ENCODE measurements around the gene NEK9. TPM values are rescaled to one million over a fixed set of nuclear protein-coding genes. Genes with fewer than 3 reads are reported as not detected.
A peak's percentile ranks its signal among the peaks of the same experiment; 100 is the strongest.

The NEK9 gene
- total RNA-seq, 1 experiment from 2014 or later, result 50.8 TPM

GRCh38 chr14:75126679-75127473, at the start of gene NEK9 (continued):
- peak; percentile 80 for TF ChIP-seq GABPB1 (CRISPR knock-in tag; IDR thresholded peaks at IDR 0.05)
- no peak for TF ChIP-seq ESRRA (CRISPR knock-in tag; IDR thresholded peaks at IDR 0.05; ENCODE audit: borderline replicate concordance)
- TF ChIP-seq HMGXB4 (CRISPR knock-in tag; IDR thresholded peaks at IDR 0.05), result peak; percentile 86
- TF ChIP-seq TEAD4 (CRISPR knock-in tag; IDR thresholded peaks at IDR 0.05), result no peak
- no peak for TF ChIP-seq ZNF425 (CRISPR knock-in tag; conservative IDR thresholded peaks at IDR 0.05)
- 0 out of 2 replicates have a peak, but pooled peaks have one; percentile 85 for TF ChIP-seq ZNF232 (CRISPR knock-in tag; IDR thresholded peaks at IDR 0.05)
- no peak for TF ChIP-seq IRF1 (CRISPR knock-in tag; IDR thresholded peaks at IDR 0.05)
- no peak for TF ChIP-seq FOXP4 (CRISPR knock-in tag; IDR thresholded peaks at IDR 0.05)
- TF ChIP-seq MYBL2 (CRISPR knock-in tag; IDR thresholded peaks at IDR 0.05), result peak; percentile 86
- TF ChIP-seq TP53 (CRISPR knock-in tag; IDR thresholded peaks at IDR 0.05), result no peak; the same call in 1 of the 2 replicates
- TF ChIP-seq SMAD4 (CRISPR knock-in tag; IDR thresholded peaks at IDR 0.05), result no peak
- TF ChIP-seq ATF3 (CRISPR knock-in tag; conservative IDR thresholded peaks at IDR 0.05), result no peak
- no peak for TF ChIP-seq ZNF281 (CRISPR knock-in tag; IDR thresholded peaks at IDR 0.05)

GRCh38 chr14:75176142-75176820, 49.4 kb upstream of the NEK9 start, which contains the start of gene TMED10:
Gene TMED10 (minus strand): TSS chr14:75176612. CDS start chr14:75176579, 33 bp downstream.
- POLR2A ChIA-PET, result interaction anchor here (0.7 kb wide), 1 partner anchor 83 kb away, joined by 6 read pairs; no protein-coding TSS in a partner anchor
- TF ChIP-seq USF1 (CRISPR knock-in tag; IDR thresholded peaks at IDR 0.05) (peak; percentile 98), TCF7 (CRISPR knock-in tag; IDR thresholded peaks at IDR 0.05; ENCODE audit: low read depth) (peak; percentile 76; the same call in 1 of the 2 replicates), SP1 (CRISPR knock-in tag; conservative IDR thresholded peaks at IDR 0.05) (peak; percentile 67), ZNF138 (CRISPR knock-in tag; conservative IDR thresholded peaks at IDR 0.05) (no peak), HMGA2 (CRISPR knock-in tag; IDR thresholded peaks at IDR 0.05) (no peak), MAX (CRISPR knock-in tag; IDR thresholded peaks at IDR 0.05) (peak; percentile 70), FOXJ3 (CRISPR knock-in tag; IDR thresholded peaks at IDR 0.05; ENCODE audit: borderline replicate concordance) (no peak), ZNF512 (CRISPR knock-in tag; IDR thresholded peaks at IDR 0.05; ENCODE audit: borderline replicate concordance) (no peak), TEAD4 (CRISPR knock-in tag; IDR thresholded peaks at IDR 0.05) (peak; percentile 29; the same call in 1 of the 2 replicates)

More at GRCh38 chr14:75176142-75176820, 49.4 kb upstream of the NEK9 start, which contains the start of gene TMED10:
- peaks cover 15% of the 10 kb centered on the region for H3K4me1 Mint-ChIP-seq
- H3K27ac Mint-ChIP-seq, result peak within 1 kb of the TSS; percentile 98
- peak; percentile 80 for ATAC-seq
- DNase-seq (ENCODE audit: low spot score), result peak; percentile 91
- peaks cover 8% of the 10 kb centered on the region for H3K27me3 Mint-ChIP-seq (ENCODE audit: low read depth)
- CTCF ChIA-PET, result interaction anchor here (0.7 to 1.0 kb wide), 2 partner anchors 13 to 119 kb away, joined by 3 read pairs; no protein-coding TSS in a partner anchor
- H3K36me3 Mint-ChIP-seq, result no peaks in the 10 kb centered on the region
- H3K9me3 Mint-ChIP-seq, result no peaks in the 10 kb centered on the region
- peak within 1 kb of the TSS; percentile 89 for H3K4me3 Mint-ChIP-seq
